B cell (primary cell): ENCODE data around the gene LCORL. TPM values are rescaled to one million over a fixed set of nuclear protein-coding genes. Genes with fewer than 3 reads are reported as not detected.

ENCODE experiments used
- ATAC-seq: fragments of 200-7000 bp; cut with Tn5 transposase; one replicate; pipeline ENCODE4 v1.10.0; 2021; ENCODE audit warnings: low read depth, mild to moderate bottlenecking, moderate number of reproducible peaks, moderate library complexity
- CTCF ChIA-PET: fragments of 350-600 bp; sonication (Branson Sonifier 250); formaldehyde crosslinking; loops from one replicate; lab custom pipeline; 2021; ENCODE audit warnings: antibody characterized with exemption, inconsistent platforms; lab: Charles Lee
- POLR2A ChIA-PET: fragments of 350-600 bp; sonication (Branson Sonifier 250); formaldehyde crosslinking; loops from one replicate; lab custom pipeline; 2021; ENCODE audit warnings: antibody characterized with exemption; lab: Charles Lee
- DNase-seq: peaks from one replicate; pipeline ENCODE4 v3.0.0; 2013
- H2AFZ ChIP-seq: 2 replicates; pipeline ENCODE4 v1.6.1; 2012; ENCODE audit warnings: mild to moderate bottlenecking, low read depth, low read length; ENCODE audit not compliant: insufficient read depth, poor library complexity, severe bottlenecking
- H3K27ac ChIP-seq, 2 donors: 1 replicate in 1 of 2; 2 replicates in 1 of 2; pipeline ENCODE4 v1.5.1; 2012 to 2013; ENCODE audit warnings: low read length in 2 of 2, mild to moderate bottlenecking in 2 of 2, moderate library complexity in 1 of 2
- H3K27me3 ChIP-seq, 4 experiments: fragments of 200-600 bp in 1 of 4; sonication (generic) in 1 of 4; replicated peaks in 1 of 4; 1 replicate in 2 of 4; 2 replicates in 2 of 4; pipeline versions ENCODE4 v1.6.1 to v1.7.0; 2013 to 2016; ENCODE audit warnings: low read length in 3 of 4, mild to moderate bottlenecking in 2 of 4, mixed read lengths in 1 of 4, moderate library complexity in 1 of 4; ENCODE audit not compliant: insufficient read depth in 4 of 4, control insufficient read depth in 3 of 4; ENCODE audit errors: control extremely low read depth in 1 of 4
- H3K36me3 ChIP-seq, 2 experiments: replicated peaks in 1 of 2; 1 replicate in 1 of 2; 2 replicates in 1 of 2; pipeline versions ENCODE4 v1.6.1 to v1.7.1; 2013; ENCODE audit warnings: low read length in 1 of 2; ENCODE audit not compliant: insufficient read depth in 2 of 2, control insufficient read depth in 1 of 2; ENCODE audit errors: control extremely low read depth in 1 of 2, extremely low read depth in 1 of 2
- H3K4me1 ChIP-seq, 2 donors: fragments of 200-600 bp in 1 of 2; sonication (generic) in 1 of 2; 1 replicate in 1 of 2; 2 replicates in 1 of 2; pipeline versions ENCODE4 v1.5.1 to v1.6.1; 2013 to 2017; ENCODE audit warnings: low read length in 2 of 2; ENCODE audit not compliant: control insufficient read depth in 2 of 2, insufficient read depth in 2 of 2
- H3K4me2 ChIP-seq: replicated peaks from 2 replicates; pipeline ENCODE3; 2012; ENCODE audit warnings: mild to moderate bottlenecking, low read depth, low read length; ENCODE audit not compliant: poor library complexity, severe bottlenecking
- H3K4me3 ChIP-seq, 5 experiments: fragments of 200-600 bp in 1 of 5; sonication (generic) in 1 of 5; 1 replicate in 3 of 5; 2 replicates in 2 of 5; pipeline versions ENCODE4 v1.5.1 to v1.7.0; 2011 to 2016; ENCODE audit warnings: low read length in 4 of 5, mild to moderate bottlenecking in 4 of 5, low read depth in 2 of 5, control low read depth in 1 of 5, moderate library complexity in 1 of 5; ENCODE audit not compliant: insufficient read depth in 1 of 5; ENCODE audit errors: control extremely low read depth in 1 of 5, extremely low read depth in 1 of 5
- H3K79me2 ChIP-seq: fragments of 200-600 bp; sonication (generic); one replicate; pipeline ENCODE4 v1.6.0; 2016; ENCODE audit warnings: low read length; ENCODE audit not compliant: control insufficient read depth, insufficient read depth
- H3K9ac ChIP-seq: fragments of 200-600 bp; sonication (generic); 2 replicates; pipeline ENCODE4 v1.6.1; 2017; ENCODE audit warnings: mild to moderate bottlenecking, low read length, moderate library complexity
- H3K9me3 ChIP-seq, 3 donors: one replicate each; pipeline versions ENCODE4 v1.6.1 to v1.7.1; 2013; ENCODE audit warnings: low read length in 2 of 3; ENCODE audit not compliant: control insufficient read depth in 2 of 3, insufficient read depth in 1 of 3; ENCODE audit errors: control extremely low read depth in 1 of 3
- H4K20me1 ChIP-seq: 2 replicates; pipeline ENCODE4 v1.6.0; 2012; ENCODE audit warnings: mild to moderate bottlenecking, low read length; ENCODE audit not compliant: insufficient read depth, control insufficient read depth, poor library complexity, severe bottlenecking
- H3K27ac Mint-ChIP-seq: one replicate; pipeline ENCODE4 v1.8.0; 2021; ENCODE audit warnings: mixed read lengths
- H3K27me3 Mint-ChIP-seq: one replicate; pipeline ENCODE4 v1.8.0; 2021; ENCODE audit warnings: mixed read lengths
- H3K4me1 Mint-ChIP-seq: one replicate; pipeline ENCODE4 v1.8.0; 2021; ENCODE audit warnings: mixed read lengths
- H3K4me3 Mint-ChIP-seq: one replicate; pipeline ENCODE4 v1.8.0; 2021; ENCODE audit warnings: mixed read lengths
- H3K9me3 Mint-ChIP-seq: one replicate; pipeline ENCODE4 v1.8.0; 2022; ENCODE audit warnings: mixed read lengths; ENCODE audit not compliant: insufficient read depth
- CTCF ChIP-seq: fragments of 200-600 bp; IDR thresholded peaks from one replicate; pipeline ENCODE4 v1.8.0; 2022; ENCODE audit warnings: antibody characterized with exemption, mild to moderate bottlenecking
- EZH2 ChIP-seq: IDR thresholded peaks from 2 replicates; pipeline ENCODE4 v1.6.1; 2012; ENCODE audit warnings: borderline replicate concordance, low read depth, mild to moderate bottlenecking, moderate library complexity, low read length; ENCODE audit not compliant: insufficient read depth, poor library complexity, severe bottlenecking
- WGBS: methylation state at CpG from one replicate; pipeline ENCODE4 v1.1.5; 2013; ENCODE audit warnings: missing lambda C conversion rate; ENCODE audit not compliant: insufficient coverage; 5-methylcytosine and 5-hydroxymethylcytosine counted together
- intact Hi-C: fragments of 100-400 bp; cut with micrococcal nuclease; formaldehyde crosslinking; loops from one replicate; pipeline ENCODE4 v1.10.0; 2022
- polyA plus RNA-seq: library from polyadenylated mRNA; depleted of rRNA; stranded (reverse); fragments of >200 nt; gene quantifications from 2 replicates; pipeline ENCODE4 v1.2.3, GENCODE V29; 2012
- total RNA-seq, 2 donors: library from RNA; stranded (reverse); fragments of 120-200 nt in 1 of 2; gene quantifications; 1 replicate in 1 of 2; 2 replicates in 1 of 2; pipeline versions ENCODE4 v1.2.3 to v1.2.4, GENCODE V29; 2013 to 2022

The LCORL gene
- total and polyA plus RNA-seq, 2 donors (not counting 1 experiment from before 2014, with no cell fraction given) = 1.2 to 31.3 TPM

- TF ChIP-seq CTCF (no peak), EZH2 (no peak)
- no peak for DNase-seq
- Histone ChIP-seq H2AFZ (no peak overlapping the region), H3K4me2 (no peak overlapping the region), H3K9ac (no peak overlapping the region), H3K9me3 (peaks cover 0 to 3% (median 0%) of the 10 kb centered on the region in 3 donors), H3K27ac (no peak overlapping the region), H3K27me3 (no peaks in the 10 kb centered on the region), H3K79me2 (no peaks in the 10 kb centered on the region), H3K4me1 (no peaks in the 10 kb centered on the region), H3K4me3 (no peak overlapping the region), H4K20me1 (no peaks in the 10 kb centered on the region), H3K36me3 (peaks cover 9 to 23% of the 10 kb centered on the region in 2 experiments)
- intact Hi-C loops = no loop called here
- H3K27me3 Mint-ChIP-seq = no peaks in the 10 kb centered on the region
- H3K4me1 Mint-ChIP-seq = no peaks in the 10 kb centered on the region
- no peak for ATAC-seq
- POLR2A ChIA-PET = no interaction called here
- H3K4me3 Mint-ChIP-seq = no peak overlapping the region
- H3K27ac Mint-ChIP-seq = no peak overlapping the region
- no CpG with 5 or more reads among the region's 4 CpGs for WGBS
- CTCF ChIA-PET = no interaction called here
- H3K9me3 Mint-ChIP-seq = no peaks in the 10 kb centered on the region
Observed at GRCh38 chr4:17956245-17956644, 65.3 kb downstream of the LCORL start.

GRCh38 chr4:17945303-17945702 lies 76.3 kb downstream of the LCORL start:
- WGBS = no CpG with 5 or more reads among the region's 2 CpGs
- DNase-seq (no peak), ATAC-seq (no peak)
- no peak overlapping the region for H2AFZ ChIP-seq
- Mint-ChIP-seq H3K27ac (no peak overlapping the region), H3K27me3 (no peaks in the 10 kb centered on the region), H3K4me1 (no peaks in the 10 kb centered on the region), H3K9me3 (no peaks in the 10 kb centered on the region), H3K4me3 (no peak overlapping the region)
- H3K4me3 ChIP-seq = no peak overlapping the region
- H3K9ac ChIP-seq = no peak overlapping the region
- POLR2A ChIA-PET = no interaction called here
- TF ChIP-seq CTCF (no peak), EZH2 (no peak)
- CTCF ChIA-PET = no interaction called here
- H3K9me3 ChIP-seq = no peaks in the 10 kb centered on the region
- no peak overlapping the region for H3K4me2 ChIP-seq
- H3K36me3 ChIP-seq = peaks cover 3 to 4% of the 10 kb centered on the region in 2 experiments
- no peaks in the 10 kb centered on the region for H4K20me1 ChIP-seq
- H3K27me3 ChIP-seq = no peaks in the 10 kb centered on the region
- H3K27ac ChIP-seq = no peak overlapping the region
- no peaks in the 10 kb centered on the region for H3K79me2 ChIP-seq
- intact Hi-C loops = no loop called here
- no peaks in the 10 kb centered on the region for H3K4me1 ChIP-seq
